ENCODE data around the gene SNX17.

SNX17 gene

DNA sequence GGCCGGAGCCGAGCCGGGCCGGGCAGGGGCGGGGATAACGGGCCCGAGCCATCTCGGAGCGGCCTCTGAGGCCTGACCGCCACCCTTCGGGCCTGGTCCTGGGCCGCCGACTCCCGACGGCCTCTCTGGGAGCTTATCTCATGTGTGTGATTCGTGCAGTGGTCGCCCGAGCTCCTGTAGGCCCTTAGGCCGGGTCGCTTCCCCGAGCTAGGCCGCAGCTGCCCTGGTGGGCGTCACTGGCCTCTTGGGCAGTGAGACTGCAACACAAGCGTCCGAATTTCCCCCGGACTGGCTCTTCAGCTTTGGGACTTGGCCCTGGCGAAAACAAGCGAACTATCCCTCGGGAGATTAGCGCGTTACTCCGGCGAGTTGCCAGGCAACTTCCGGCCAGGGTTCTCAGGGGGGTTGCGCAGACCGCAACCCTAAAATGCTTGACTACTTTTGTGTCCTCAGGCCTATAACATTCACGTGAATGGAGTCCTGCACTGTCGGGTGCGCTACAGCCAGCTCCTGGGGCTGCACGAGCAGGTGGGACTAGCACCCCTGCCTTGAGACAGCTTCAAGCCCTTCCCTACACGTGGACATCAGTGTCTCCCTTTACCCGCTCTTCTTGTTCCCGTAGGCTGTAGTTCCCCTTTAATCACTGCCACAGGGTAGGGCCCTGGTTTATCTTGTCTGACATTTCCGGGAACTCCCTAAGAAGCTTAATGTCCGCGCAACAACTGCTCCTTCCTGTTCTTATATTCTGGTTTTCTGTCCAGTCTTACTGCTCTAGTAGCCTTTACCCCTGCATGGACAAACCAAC lies 602 bp downstream of the SNX17 start:
- peak; percentile 29 for DNase-seq

DNA sequence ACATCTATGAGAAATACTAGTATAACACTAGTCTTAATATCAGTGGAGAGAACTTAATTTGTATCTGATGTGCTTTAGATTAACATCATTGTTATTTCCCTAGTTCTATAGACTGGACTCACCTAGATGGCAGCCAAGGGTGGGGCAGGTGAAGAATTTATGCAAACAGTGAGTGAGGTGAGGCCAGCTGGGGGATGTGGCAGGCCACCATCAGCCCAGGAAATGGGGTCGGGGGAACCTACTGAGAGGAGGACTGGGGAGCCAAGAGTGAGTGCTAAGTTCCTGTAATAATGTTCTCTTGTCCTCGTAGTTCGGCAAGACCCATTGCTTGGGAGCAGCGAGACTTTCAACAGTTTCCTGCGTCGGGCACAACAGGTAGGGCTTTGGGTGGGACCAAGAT lies 2.5 kb downstream of the SNX17 start:
- no peak for DNase-seq

DNA sequence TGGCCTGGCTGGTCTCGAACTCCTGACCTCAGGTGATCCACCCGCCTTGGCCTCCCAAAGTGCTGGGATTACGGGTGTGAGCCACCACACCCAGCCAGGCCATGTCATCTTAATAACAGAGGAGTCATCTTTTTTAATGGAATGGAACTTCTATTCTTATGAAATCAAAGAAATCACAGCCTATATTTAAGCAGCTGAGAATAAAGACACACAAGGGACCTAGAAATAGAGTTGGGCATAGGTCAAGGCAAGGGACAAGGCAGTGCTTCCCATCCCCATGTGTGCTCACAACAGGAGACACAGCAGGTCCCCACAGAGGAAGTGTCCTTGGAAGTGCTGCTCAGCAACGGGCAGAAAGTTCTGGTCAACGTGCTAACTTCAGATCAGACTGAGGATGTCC lies 3.2 kb downstream of the SNX17 start:
- no peak for DNase-seq

DNA sequence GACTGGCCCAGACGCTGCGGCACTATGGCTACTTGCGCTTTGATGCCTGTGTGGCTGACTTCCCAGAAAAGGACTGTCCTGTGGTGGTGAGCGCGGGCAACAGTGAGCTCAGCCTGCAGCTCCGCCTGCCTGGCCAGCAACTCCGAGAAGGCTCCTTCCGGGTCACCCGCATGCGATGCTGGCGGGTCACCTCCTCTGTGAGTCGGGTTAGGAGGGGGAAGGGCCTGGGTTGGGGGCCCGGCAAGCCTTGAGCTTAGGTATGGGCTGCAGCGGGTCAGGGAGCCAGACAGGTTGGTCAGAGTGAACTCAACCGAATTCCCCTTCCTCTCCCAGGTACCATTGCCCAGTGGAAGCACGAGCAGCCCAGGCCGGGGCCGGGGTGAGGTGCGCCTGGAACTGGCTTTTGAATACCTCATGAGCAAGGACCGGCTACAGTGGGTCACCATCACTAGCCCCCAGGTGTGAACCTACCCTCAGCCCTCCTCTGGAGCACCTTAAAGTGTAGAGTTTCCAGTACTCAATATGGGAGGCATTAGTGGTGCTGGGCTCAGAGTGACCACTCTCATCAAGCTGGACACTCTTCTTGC lies 5.2 kb downstream of the SNX17 start:
- no peak for DNase-seq

DNA sequence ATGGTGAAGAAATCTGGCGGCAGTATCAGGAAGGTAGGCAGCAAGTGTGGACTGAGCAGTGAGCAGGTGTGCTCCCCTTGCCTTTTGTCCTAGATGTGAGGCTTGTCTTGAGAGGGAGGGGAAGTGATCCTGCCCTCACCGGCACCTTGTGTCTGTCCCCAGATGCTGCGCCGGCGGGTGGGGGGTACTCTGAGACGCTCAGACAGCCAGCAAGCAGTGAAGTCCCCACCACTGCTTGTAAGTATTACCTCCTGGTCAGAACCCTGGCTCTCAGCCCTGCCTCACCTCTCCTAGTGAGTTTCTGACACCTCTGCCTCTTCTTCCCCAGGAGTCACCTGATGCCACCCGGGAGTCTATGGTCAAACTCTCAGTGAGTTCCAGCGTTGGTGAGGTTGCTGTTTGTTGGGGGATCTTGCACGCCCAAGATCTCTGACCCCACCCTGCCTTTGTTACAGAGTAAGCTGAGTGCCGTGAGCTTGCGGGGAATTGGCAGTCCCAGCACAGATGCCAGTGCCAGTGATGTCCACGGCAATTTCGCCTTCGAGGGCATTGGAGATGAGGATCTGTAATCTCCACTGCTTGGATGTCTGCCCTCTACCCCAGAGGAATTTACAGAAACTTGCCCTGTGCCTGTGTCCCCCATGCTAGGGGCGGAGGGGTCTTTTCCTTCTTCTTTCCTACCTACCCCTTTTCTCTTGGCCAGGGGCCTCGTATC lies 5.9 kb downstream of the SNX17 start:
- DNase-seq: no peak

DNA sequence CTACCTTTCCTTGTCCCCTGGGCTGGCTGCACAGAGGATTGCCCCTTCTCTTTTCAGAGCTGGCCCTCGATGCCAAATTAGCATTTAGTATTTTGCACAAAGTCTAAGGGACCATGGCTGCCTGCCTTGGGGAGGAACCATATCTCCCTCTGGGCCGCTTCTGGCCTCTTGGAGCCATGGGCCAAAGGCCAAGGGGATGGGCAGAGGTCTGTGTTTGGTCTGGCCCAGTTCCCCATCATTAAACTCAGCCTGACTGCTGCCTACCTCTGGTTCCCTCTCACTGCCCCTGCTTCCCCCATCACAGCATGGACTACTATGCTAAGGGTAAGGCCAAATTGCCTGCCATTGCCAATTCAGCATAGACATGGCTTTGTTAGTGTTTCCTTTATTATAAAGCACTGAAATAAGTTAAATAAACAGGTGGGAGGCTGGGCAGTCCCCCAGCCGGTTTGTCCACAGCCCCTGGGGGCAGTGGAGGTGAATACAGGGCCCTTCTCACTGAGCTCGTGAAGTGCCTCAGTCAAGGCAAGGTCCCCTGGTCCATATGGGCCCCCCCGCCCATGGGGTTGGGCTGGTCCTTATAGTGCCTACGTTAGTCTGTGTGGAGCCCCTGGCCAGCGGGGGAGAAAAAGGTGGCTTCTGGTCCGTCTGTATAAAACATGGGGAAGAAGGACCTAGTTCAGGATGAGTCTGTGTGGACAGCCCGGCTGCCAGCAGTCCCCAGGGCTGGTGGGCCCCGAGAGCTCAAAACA lies 6.6 kb downstream of the SNX17 start:
- no peak for DNase-seq

DNA sequence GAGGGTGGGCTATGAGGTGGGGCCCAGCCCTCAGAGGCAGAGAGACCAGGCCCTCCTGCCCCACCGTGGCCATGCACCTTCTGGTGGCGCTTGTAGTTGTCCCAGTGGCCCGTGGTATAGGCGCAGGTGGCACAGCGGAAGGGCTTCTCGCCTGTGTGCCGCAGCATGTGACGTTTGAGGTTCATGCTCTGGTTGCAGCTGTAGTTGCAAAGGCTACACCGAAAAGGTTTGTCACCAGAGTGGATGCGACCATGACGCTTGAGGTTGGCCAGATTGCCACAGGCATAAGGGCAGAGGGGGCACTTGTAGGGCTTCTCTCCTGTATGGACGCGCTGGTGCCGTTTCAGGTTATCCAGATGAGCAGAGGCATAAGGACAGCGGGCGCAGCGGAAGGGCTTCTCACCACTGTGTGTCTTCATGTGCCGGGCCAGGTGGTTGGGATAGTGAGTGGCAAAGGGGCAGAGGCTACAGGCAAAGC lies 7.2 kb downstream of the SNX17 start:
- no peak for DNase-seq

DNA sequence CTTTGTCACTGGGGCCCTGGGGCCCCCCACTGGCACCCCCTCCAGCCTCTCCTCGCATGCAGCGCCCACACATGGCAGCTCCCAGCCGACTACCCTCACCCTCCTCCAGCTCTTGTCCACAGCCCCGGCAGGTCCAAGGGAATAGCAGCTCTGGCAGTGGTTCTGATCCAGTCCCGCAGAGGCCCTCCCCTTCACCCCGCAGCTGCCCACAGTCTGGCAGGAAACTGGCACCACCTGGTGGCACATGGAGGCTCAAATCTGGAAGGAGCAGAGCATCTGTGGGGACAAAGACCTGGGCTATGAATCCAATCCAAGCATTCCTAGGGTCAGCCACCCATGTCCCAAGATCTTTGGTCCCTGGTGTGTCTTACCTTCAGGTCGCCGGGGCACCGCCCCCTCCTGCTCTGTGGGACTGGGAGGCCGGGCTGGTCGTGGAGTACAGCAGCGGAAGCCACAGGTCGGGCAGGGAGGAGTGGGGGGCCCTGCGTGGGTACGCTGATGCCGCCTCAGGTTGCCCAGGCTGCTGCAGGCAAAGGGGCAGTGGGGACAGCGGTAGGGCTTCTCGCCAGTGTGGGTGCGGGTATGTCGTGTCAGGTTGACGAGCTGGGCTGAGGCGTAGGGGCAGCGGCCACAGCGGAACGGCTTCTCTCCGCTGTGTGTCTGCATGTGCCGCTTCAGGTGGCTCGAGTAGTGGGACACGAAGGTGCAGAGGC lies 7.8 kb downstream of the SNX17 start:
- no peak for DNase-seq

DNA sequence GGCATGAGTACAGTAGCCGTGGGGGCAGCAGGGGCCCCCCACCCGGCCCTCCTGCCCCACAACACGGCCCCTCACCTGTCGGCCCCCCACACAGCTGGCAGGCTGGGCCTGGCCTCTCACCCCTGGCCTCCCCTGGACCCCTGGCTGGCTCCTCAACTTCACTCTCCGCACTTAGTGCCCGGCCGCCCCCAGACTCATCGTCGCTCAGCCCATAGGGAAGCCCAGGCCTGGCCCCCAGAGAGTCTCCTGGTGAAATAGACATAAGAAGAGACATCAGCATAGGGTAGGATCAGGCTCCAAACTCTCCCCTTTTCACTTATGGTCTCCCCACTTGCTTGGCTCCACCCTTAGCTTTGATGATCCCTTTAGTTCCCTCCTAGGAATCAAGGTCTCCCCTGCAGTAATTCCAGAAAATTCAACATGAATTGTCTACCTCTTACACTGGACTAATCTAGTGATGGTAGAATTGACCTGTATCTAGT lies 8.4 kb downstream of the SNX17 start:
- no peak for DNase-seq

DNA sequence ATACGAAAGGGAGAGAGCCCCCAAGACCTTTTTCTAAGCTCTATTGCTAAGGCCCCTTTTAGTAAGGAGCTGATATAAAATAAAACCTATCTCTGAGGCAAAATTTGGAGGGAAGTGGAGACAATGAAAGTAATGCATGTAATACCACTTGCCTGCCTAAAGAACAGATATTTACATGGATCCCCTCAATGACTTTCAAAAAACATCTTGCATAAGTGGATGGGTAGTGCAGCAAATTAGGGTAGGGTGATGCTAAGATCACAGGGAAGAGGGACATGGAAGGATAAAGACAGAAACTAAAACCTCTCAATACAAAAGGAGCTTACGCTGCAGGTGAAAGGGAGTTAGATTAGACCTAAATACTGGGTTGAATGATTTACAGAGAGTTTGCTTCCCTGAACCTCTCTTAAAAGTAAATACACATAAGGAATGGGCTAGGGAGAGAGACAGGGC lies 9.0 kb downstream of the SNX17 start:
- peak; percentile 36 for DNase-seq

DNA sequence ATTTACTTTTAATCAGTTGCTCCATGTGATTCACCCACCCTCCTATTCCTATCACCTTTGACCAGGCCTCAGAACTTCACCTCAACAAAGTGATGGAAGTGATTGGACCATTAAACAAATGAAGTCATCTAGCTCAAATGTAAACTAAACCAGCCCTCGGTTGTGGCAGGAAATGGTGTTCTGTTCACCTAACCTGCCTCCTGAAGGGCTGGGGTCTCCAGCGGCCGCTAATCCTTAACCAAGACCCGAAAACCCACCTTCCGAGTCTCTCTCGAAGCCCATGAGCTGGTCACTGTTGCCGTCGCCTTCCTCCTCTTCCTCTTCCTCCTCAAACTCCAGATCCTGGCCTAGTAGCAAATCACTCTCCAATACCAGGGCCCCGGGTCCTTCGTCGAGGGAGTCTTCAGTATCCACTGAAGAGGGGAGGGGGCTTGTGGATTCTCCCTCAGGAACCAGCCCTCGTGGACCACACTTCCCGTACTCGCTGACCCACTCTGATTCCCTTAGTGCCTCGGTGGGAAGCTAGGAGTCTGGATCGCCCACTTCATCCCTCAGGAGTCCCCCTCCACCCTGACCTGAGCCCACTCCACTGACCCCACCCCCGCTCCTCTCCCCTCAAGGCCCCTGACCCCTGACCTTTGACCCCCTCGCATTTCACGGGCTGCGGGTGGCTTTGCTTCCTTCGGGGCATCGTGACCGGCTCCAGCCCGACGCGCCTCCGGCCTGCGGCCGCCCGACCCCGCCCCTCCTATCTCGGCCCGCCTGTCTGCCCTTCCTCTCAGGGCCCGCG lies 9.6 kb downstream of the SNX17 start:
- peak; percentile 41 for DNase-seq

DNA sequence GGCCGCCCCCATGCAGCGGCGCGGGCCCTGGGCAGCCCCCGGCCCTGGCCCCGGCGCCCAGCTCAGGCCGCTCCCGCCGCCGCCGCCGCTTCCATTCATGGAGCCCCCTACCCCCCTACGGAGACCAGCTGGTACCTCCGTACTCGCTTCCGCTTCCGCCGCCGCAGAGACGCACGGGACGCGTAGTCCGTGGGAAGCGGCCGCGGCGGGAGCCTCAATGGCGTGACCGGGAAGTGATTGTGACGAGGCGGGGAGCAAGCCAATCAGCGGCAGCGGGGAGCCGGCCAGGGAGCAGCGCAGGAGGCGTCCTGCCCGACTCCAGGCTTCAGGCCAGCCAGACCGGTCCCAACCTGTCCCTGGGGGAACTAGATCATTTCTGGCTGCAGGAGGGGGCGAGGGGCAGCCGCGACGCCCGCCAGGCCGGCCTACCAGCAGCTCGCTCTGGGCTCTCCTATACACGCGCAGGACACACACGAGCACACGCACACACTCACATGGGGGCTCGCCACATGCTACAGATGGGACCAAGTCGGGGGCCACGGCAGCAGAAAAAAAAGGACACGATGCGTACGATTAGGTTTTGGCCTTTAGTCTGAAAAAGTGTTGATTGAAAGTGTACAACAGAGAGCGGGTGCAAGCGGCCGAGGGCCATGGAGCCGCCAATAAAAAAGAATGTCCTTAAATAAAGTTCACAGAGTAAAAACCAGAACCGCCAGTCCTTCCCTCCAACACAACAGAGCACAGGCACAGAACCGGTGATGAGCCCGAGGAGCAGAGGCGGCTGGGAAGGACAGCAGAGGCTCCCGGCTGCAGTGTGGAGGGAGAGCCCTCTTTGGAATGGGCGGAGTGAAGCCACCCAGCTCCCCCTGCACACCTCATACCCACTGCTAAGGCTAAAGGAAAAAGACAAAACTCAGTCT lies 10.5 kb downstream of the SNX17 start, which contains the start of gene ZNF513:
TSS of gene ZNF513 (minus strand) at position 109 of the 920 bp plus-strand sequence. CDS start 208 bp downstream, outside the sequence.
- peak; percentile 97 for DNase-seq

DNA sequence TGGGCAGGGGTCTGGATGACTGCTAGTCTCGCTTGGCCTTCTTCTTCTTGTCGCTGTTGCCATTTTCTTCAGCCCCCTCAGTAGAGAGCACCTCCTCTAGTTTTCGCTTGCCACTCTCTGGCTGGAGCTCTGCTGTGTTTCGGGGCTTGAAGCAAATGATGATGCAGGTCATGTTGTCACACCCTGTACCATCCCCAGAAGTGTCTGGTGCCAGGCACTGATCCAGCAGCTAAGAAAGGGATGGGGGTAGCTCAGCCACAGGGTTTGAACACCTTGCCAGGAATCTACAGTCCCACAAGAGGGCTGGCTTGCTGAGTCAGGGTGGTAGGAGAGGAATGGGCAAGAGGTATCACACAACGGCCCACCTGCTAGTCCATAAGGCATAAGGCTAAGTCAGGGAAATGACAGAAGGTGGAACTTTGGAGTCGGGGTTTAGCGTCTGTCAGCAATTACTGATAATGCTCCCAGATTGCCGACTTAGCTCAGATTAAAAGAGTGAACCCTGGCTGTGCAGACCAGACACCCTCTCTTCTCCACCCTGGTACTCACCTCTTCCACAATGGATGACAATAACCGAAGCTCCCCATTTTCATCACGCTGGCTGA lies 11.3 kb downstream of the SNX17 start:
- peak; percentile 32 for DNase-seq

DNA sequence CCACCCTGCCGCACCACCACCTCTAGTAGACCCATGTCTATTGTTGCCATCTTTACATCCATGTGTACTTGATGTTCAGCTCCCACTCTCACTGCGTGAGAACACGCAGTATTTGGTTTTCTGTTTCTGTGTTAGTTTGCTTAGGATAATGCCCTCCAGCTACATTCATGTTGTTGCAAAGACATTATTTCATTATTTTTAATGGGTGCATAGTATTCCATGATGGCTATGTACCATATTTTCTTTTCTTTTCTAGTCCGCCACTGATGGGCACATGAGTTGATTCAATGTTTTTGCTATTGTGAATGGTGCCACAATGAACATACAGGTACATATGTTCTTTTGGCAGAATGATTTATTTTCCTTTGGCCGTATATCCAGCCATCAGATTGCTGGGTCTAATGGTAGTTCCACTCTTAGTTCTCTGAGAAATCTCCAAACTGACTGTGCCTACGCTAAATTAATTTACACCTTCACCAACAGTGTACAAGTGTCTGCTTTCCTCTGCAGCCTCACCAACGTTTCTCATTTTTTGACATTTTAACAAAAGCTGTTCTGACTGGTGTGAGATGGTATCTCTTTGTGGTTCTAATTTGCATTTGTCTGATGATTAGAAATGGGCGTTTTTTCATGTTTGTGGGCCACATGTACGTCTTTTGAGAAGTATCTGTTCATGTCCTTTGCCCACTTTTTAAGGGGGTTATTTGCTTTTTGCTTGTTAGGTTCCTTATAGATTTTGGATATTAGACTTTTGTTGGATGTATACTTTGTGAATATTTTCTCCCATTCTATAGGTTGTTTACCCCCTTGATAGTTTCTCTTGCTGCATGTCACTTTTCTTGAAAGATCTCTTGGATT lies 20.6 kb downstream of the SNX17 start:
- no peak for DNase-seq

DNA sequence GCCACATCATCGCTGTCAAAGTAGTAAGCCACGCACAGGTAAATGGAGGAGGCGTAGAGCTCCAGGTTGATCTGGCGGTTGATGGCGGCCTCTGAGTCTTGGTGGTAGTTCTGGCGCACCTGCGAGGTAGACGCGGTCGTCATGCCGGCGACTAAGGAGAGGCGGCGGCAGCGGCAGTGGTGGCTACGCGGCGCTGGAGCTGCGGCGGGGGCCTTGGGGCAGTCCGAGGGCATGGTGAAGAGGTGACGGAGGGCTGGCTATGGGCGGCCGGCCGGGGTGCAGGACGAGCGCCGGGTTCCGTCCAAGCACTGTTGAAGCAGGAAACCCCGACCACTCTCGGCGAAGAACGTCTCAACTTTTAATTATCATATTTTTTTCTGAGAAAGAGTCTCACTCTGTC lies 22.8 kb downstream of the SNX17 start:
- no peak for DNase-seq

DNA sequence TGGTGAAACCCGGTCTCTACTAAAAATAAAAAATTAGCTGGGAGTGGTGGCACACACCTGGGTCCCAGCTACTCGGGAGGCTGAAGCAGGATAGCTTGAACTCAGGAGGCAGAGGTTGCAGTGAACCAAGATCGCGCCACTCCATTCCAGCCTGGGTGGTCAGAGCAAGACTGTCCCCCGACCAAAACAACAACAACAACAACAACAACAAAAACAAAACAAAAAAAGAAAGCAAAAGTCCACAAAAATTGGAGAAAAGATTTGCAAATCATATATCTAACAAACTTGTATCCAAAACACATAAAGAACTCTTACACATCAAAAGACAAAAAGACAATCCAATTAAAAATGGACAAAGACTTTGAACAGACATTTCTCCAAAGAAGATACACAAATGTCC lies 28.5 kb downstream of the SNX17 start:
- no peak for DNase-seq

DNA sequence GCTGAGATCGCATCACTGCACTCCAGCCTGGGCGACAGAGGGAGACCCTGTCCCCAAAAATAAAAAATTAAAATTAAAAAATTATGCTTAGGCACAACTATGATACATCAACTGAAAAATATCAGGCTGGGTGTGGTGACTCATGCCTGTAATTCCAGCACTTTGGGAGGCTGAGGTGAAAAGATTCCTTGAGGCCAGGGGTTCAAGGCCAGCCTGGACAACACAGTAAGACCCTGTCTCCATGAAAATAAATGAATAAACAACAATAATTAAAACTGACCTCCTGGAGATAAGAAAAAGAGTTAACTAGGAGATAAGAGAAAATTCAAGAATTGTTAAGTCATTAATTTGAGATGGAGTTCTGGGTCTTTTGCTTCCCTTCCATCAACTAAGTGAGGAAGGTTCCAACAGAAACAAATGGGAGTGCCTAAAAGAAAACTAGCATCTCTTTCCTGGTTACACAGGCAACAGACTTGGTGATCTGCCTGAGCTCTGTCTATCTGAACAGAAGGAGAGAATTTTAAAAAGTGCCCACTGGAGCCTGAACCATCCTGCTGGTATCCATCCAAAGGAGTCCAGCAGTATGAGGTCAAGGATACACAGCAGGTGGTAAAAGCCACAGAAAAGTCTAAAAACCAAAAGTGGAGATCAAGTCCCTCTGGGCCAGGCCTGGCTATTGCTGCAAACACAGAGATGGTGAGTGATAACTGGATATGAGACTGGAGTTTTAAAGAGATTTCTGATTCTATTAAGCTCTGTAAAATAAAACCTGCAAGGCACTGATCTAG lies 30.1 kb downstream of the SNX17 start:
- DNase-seq: no peak

All from NCI-H2171 treated with DMSO at 0.1 percent for 48 hours (cell line).